Breast epithelium (tissue), 4 donors: ENCODE results near the gene SH3BP4. TPM values are rescaled to one million over a fixed set of nuclear protein-coding genes. Genes with fewer than 3 reads are reported as not detected.
A peak's percentile ranks its signal among the peaks of the same experiment; 100 is the strongest.
"Not testable (repeated sequence)": the region's sequence is repeated elsewhere in the genome, so short reads cannot be mapped to it uniquely, and the experiment has no call there.

Experiments used
- DNase-seq, 2 donors: peaks; one replicate each; pipeline ENCODE4 v3.0.0-alpha.2; 2019; ENCODE audit warnings: low spot score in 2 of 2
- H3K27ac ChIP-seq, 2 donors: fragments of 200-600 bp; sonication (generic) in 1 of 2; one replicate each; pipeline ENCODE4 v1.5.1; 2016 to 2019; ENCODE audit warnings: mild to moderate bottlenecking in 1 of 2
- H3K27me3 ChIP-seq, 2 donors: fragments of 200-600 bp; sonication (generic) in 1 of 2; one replicate each; pipeline versions ENCODE4 v1.5.1 to v1.6.0; 2017 to 2019; ENCODE audit warnings: control low read depth in 1 of 2, mild to moderate bottlenecking in 1 of 2
- H3K36me3 ChIP-seq: fragments of 200-600 bp; one replicate; pipeline ENCODE4 v1.5.1; 2019
- H3K4me1 ChIP-seq, 2 donors: fragments of 200-600 bp; sonication (generic); one replicate each; pipeline ENCODE4 v1.5.1; 2016 to 2019; ENCODE audit warnings: control low read depth in 1 of 2
- H3K4me3 ChIP-seq, 3 donors: fragments of 200-600 bp; sonication (generic); 1 replicate in 2 of 3; 2 replicates in 1 of 3; pipeline ENCODE4 v1.5.1; 2016 to 2019; ENCODE audit warnings: mild to moderate bottlenecking in 3 of 3, moderate library complexity in 2 of 3
- H3K9me3 ChIP-seq, 2 donors: fragments of 200-600 bp; sonication (generic) in 1 of 2; one replicate each; pipeline ENCODE4 v1.5.1; 2016 to 2019; ENCODE audit warnings: control low read depth in 1 of 2
- POLR2A ChIP-seq: fragments of 450-650 bp; IDR thresholded peaks from one replicate; pipeline ENCODE4 v1.6.1; 2016; ENCODE audit warnings: antibody characterized with exemption, mild to moderate bottlenecking, moderate library complexity
- POLR2AphosphoS5 ChIP-seq, 3 donors: sonication (generic); formaldehyde crosslinking; IDR thresholded peaks; one replicate each; pipeline ENCODE4 v1.6.1; 2017; ENCODE audit warnings: antibody characterized with exemption in 3 of 3
- intact Hi-C: fragments of 100-400 bp; cut with DNase I; formaldehyde crosslinking; loops from one replicate; pipeline ENCODE4 v1.15.1; 2023; ENCODE audit warnings: low total_unique reads
- total RNA-seq, 3 donors: library from RNA; depleted of rRNA; stranded (reverse); fragments of >200 nt; gene quantifications; one replicate each; pipeline ENCODE4 v1.1.0, GENCODE V29; 2016
- TF ChIP-seq, protein P1 (sequence below), 3 donors: fragments of 450-650 bp; IDR thresholded peaks; one replicate each; pipeline ENCODE4 v1.5.1; 2016 to 2017; ENCODE audit warnings: antibody characterized with exemption in 3 of 3, mild to moderate bottlenecking in 3 of 3, moderate library complexity in 3 of 3

Gene SH3BP4
- total RNA-seq, 3 donors from 2014 or later, result 28.5 to 73.6 (median 44.2) TPM

DNA sequence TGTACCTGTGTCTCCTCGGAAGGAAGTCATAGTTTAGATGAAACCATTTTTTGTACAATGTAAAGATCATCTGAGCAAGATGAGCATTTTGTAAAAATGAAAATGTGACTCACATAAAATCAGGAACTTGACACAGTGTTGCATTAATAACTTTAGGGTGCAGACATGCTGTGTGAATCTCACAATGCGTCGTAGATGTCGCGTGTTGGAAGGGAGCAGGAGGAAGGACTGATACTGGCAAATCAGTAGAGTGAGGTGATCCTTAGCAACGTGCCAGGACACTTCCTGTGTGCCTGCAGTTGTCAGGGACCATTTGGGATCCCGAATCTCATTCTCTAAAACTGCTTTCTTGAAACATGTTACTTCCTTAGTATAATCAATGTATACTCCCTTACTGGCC lies 103.1 kb downstream of the SH3BP4 start:
- H3K36me3 ChIP-seq, result no peaks in the 10 kb centered on the region
- H3K9me3 ChIP-seq, result no peaks in the 10 kb centered on the region
- H3K27ac ChIP-seq, result peak overlapping the region in 1 of 2 donors; percentile 90
- TF ChIP-seq POLR2A (no peak), POLR2AphosphoS5 (IDR thresholded peaks at IDR 0.05) (no peak)
- TF ChIP-seq, protein P1, sequence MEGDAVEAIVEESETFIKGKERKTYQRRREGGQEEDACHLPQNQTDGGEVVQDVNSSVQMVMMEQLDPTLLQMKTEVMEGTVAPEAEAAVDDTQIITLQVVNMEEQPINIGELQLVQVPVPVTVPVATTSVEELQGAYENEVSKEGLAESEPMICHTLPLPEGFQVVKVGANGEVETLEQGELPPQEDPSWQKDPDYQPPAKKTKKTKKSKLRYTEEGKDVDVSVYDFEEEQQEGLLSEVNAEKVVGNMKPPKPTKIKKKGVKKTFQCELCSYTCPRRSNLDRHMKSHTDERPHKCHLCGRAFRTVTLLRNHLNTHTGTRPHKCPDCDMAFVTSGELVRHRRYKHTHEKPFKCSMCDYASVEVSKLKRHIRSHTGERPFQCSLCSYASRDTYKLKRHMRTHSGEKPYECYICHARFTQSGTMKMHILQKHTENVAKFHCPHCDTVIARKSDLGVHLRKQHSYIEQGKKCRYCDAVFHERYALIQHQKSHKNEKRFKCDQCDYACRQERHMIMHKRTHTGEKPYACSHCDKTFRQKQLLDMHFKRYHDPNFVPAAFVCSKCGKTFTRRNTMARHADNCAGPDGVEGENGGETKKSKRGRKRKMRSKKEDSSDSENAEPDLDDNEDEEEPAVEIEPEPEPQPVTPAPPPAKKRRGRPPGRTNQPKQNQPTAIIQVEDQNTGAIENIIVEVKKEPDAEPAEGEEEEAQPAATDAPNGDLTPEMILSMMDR (IDR thresholded peaks at IDR 0.05), result no peak
- H3K4me1 ChIP-seq, result peaks cover 0 to 5% of the 10 kb centered on the region in 2 donors
- H3K27me3 ChIP-seq, result no peaks in the 10 kb centered on the region
- intact Hi-C loops, result loop anchor here (2.0 kb wide), 1 partner anchor 72 kb away; no protein-coding TSS in a partner anchor
- H3K4me3 ChIP-seq, result no peak overlapping the region
- DNase-seq, result no peak

DNA sequence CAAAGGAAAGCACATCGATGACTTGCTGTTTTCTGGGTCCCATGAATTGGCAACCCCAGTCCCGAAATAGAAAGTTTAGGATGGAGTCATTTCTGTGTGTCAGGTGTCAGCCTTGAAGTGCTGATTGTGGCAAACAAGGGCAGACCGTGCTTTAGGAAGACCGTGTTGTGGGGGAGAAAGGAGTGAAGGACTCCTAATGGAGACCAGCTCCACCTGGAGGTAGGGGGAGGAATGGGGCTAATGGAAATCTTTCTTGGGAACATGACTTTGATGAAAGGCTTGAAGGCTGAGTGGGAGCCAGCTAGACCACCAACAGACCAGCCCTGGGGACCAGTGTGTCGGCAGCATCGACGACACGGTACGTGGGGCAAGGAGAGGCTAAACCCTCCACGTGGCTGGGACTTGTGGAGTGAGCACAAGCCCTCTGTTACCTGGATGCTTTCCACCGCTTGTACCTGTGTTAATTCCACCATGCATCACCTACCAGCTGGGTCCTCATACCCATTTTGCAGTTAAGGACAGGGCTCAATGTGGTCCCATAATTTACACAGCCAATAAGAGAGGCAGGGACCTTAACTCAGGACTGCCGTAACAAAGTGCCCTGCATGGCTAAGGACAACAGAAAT lies 104.2 kb downstream of the SH3BP4 start:
- peaks cover 0 to 5% of the 10 kb centered on the region in 2 donors for H3K4me1 ChIP-seq
- H3K27ac ChIP-seq, result no peak overlapping the region
- H3K27me3 ChIP-seq, result no peaks in the 10 kb centered on the region
- no peak for DNase-seq
- no peak overlapping the region for H3K4me3 ChIP-seq
- no peaks in the 10 kb centered on the region for H3K9me3 ChIP-seq
- no peaks in the 10 kb centered on the region for H3K36me3 ChIP-seq
- TF ChIP-seq, protein P1 (IDR thresholded peaks at IDR 0.05), result peak in 2 of 3 donors; percentile 35 to 47
- TF ChIP-seq POLR2A, result no peak
- intact Hi-C loops, result loop anchor here (2.0 kb wide), 1 partner anchor 73 kb away; no protein-coding TSS in a partner anchor

DNA sequence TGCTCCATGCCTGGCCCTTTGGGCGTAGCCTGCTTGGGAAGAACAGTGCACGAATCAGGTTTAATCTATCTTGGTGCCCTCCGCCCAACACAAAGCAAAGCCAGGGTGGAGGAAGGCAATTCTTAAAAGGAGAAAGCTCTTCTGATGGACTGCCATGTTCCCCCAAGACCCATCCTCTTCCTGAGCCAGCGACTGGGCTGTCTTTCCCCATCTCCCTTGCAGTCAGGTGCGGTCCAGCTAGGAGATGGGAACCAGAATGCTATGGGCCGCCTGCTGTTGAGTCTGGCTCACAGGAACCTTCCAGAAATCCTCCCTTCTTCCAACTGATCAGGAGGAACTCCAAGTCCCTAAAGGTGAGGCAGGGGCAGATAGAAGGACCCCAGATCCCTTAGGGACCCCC lies 105.0 kb downstream of the SH3BP4 start:
- no peak for DNase-seq
- no peak overlapping the region for H3K4me3 ChIP-seq
- no peaks in the 10 kb centered on the region for H3K27me3 ChIP-seq
- no peaks in the 10 kb centered on the region for H3K4me1 ChIP-seq
- no peaks in the 10 kb centered on the region for H3K9me3 ChIP-seq
- TF ChIP-seq POLR2AphosphoS5 (IDR thresholded peaks at IDR 0.05), result no peak
- TF ChIP-seq, protein P1 (IDR thresholded peaks at IDR 0.05), result no peak
- no peak for TF ChIP-seq POLR2A
- no peak overlapping the region for H3K27ac ChIP-seq
- no peaks in the 10 kb centered on the region for H3K36me3 ChIP-seq
- intact Hi-C loops, result no loop called here

DNA sequence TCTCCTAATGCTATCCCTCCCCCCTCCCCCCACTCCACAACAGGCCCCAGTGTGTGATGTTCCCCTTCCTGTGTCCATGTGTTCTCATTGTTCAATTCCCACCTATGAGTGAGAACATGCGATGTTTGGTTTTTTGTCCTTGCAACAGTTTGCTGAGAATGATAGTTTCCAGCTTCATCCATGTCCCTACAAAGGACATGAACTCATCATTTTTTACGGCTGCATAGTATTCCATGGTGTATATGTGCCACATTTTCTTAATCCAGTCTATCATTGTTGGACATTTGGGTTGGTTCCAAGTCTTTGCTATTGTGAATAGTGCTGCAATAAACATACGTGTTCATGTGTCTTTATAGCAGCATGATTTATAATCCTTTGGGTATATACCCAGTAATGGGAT lies 105.8 kb downstream of the SH3BP4 start:
- DNase-seq, H3K9me3 ChIP-seq, intact Hi-C loops, H3K27me3 ChIP-seq, H3K4me3 ChIP-seq, H3K36me3 ChIP-seq, H3K27ac ChIP-seq, H3K4me1 ChIP-seq: not testable (repeated sequence)

DNA sequence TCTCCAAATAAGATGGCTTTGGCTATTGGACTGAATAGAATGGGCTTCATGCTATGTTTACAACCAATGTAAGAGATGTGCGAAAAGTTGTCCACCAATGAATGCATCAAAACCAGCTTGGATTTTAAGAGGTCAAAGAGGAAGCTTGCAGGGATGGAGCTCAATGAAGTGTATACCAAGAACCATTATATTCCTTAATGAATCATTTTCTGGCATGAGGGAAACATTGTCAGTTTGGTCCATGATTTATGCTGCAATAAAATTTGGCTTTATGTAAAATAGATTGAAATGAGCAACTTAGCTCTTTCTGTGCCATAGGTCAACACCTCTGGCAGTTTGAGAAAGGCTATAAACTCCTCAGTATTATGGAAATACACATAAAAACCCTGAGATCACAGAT lies 107.3 kb downstream of the SH3BP4 start:
- no peaks in the 10 kb centered on the region for H3K9me3 ChIP-seq
- TF ChIP-seq POLR2A (no peak), POLR2AphosphoS5 (IDR thresholded peaks at IDR 0.05) (no peak)
- TF ChIP-seq, protein P1 (IDR thresholded peaks at IDR 0.05), result no peak
- no peak for DNase-seq
- H3K4me1 ChIP-seq, result no peaks in the 10 kb centered on the region
- no peaks in the 10 kb centered on the region for H3K36me3 ChIP-seq
- no peak overlapping the region for H3K27ac ChIP-seq
- H3K4me3 ChIP-seq, result no peak overlapping the region
- no peaks in the 10 kb centered on the region for H3K27me3 ChIP-seq
- intact Hi-C loops, result no loop called here

DNA sequence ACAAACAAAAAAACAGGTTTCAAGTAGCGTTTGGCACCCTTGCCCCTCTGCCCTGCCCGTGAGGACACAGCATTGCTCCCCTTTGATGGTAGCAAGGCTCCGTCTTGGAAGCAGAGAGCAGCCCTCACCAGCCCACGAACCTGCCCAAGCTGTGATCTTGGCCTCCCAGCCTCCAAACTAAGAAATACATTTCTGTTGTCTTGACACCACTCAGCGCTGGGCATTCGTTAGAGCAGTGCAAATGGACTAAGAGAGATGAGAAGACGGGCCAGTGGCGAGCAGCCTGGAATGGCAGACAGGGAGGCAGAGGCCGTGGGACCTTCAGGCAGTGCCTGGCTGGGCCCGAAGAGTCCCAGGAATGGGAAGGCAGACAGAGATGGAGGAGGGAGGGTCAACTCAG lies 109.8 kb downstream of the SH3BP4 start:
- no peaks in the 10 kb centered on the region for H3K9me3 ChIP-seq
- intact Hi-C loops, result no loop called here
- no peaks in the 10 kb centered on the region for H3K4me1 ChIP-seq
- no peaks in the 10 kb centered on the region for H3K27me3 ChIP-seq
- no peak for DNase-seq
- H3K4me3 ChIP-seq, result no peak overlapping the region
- TF ChIP-seq POLR2A, result no peak
- TF ChIP-seq, protein P1 (IDR thresholded peaks at IDR 0.05), result no peak
- no peak for TF ChIP-seq POLR2AphosphoS5 (IDR thresholded peaks at IDR 0.05)
- no peak overlapping the region for H3K27ac ChIP-seq
- no peaks in the 10 kb centered on the region for H3K36me3 ChIP-seq
